Muscle of leg (tissue), 11 donors: ENCODE results near the gene INF2. TPM values are rescaled to one million over a fixed set of nuclear protein-coding genes. Genes with fewer than 3 reads are reported as not detected.
A peak's percentile ranks its signal among the peaks of the same experiment; 100 is the strongest.

ENCODE experiments used
- DNase-seq: peaks from one replicate; pipeline ENCODE4 v3.0.0; 2013
- H3K27ac ChIP-seq: one replicate; pipeline ENCODE4 v1.5.1; 2013; ENCODE audit warnings: mild to moderate bottlenecking, low read length, control low read depth
- H3K27me3 ChIP-seq: one replicate; pipeline ENCODE4 v1.6.1; 2013; ENCODE audit warnings: low read length; ENCODE audit not compliant: control insufficient read depth, insufficient read depth
- H3K36me3 ChIP-seq: one replicate; pipeline ENCODE4 v1.6.1; 2013; ENCODE audit warnings: low read length; ENCODE audit not compliant: control insufficient read depth, insufficient read depth
- H3K4me1 ChIP-seq: one replicate; pipeline ENCODE4 v1.6.1; 2013; ENCODE audit warnings: low read length; ENCODE audit not compliant: control insufficient read depth, insufficient read depth
- H3K4me3 ChIP-seq: one replicate; pipeline ENCODE4 v1.5.1; 2013; ENCODE audit warnings: low read length, control low read depth
- H3K9me3 ChIP-seq: replicated peaks from 2 replicates; pipeline ENCODE4 v1.6.1; 2013; ENCODE audit warnings: low read depth, low read length; ENCODE audit not compliant: control insufficient read depth
- WGBS: methylation state at CpG from one replicate; pipeline ENCODE4 v1.1.5; 2013; ENCODE audit warnings: missing lambda C conversion rate; ENCODE audit not compliant: insufficient coverage; 5-methylcytosine and 5-hydroxymethylcytosine counted together
- polyA plus RNA-seq, 8 donors: library from polyadenylated mRNA; unstranded; fragments of 120-200 nt; gene quantifications; one replicate each; pipeline versions ENCODE4 v1.2.1 to v1.2.3, GENCODE V29; 2013; ENCODE audit warnings: inconsistent platforms in 1 of 8, low replicate concordance in 1 of 8; ENCODE audit not compliant: insufficient read length in 8 of 8, insufficient read depth in 1 of 8
- total RNA-seq: library from RNA; stranded (reverse); fragments of 120-200 nt; gene quantifications from one replicate; pipeline ENCODE4 v1.2.4, GENCODE V29; 2013

INF2 gene
- total and polyA plus RNA-seq, 9 donors: 31.1 to 63.8 (median 48.5) TPM

- no peak for DNase-seq
- no peak overlapping the region for H3K27ac ChIP-seq
- H3K9me3 ChIP-seq: no peaks in the 10 kb centered on the region
- peaks cover 53% of the 10 kb centered on the region for H3K36me3 ChIP-seq
- no peak overlapping the region for H3K4me3 ChIP-seq
- H3K4me1 ChIP-seq: peaks cover 52% of the 10 kb centered on the region
- WGBS: 85% methylated on average over 10 of the region's 11 CpGs
- H3K27me3 ChIP-seq: no peaks in the 10 kb centered on the region
These were observed 29.5 kb downstream of the INF2 start for GRCh38 chr14:104718871-104719270.

DNA sequence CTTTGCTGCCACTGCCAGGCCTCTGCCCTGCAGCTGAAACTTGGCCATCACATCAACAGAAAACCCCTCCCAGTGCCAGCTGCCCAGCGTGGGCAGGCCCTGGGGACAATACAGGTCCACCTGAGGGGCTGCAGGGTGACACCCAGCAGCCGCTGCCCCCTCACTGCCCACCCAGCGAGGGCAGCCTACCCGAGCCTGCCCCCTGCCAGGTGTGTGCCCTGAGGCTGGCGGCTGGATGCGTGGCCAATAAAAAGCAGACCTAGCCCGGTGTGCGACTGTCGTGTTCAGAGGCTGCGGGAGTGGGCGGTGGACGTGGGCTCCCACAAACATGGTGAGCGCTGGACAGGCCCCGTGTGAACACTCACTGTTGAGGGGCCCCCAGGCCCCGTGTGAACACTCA lies 29.9 kb downstream of the INF2 start:
- H3K36me3 ChIP-seq: peaks cover 48% of the 10 kb centered on the region
- DNase-seq: no peak
- WGBS: 76% methylated on average over 15 of the region's 15 CpGs
- H3K4me1 ChIP-seq: peaks cover 53% of the 10 kb centered on the region
- no peaks in the 10 kb centered on the region for H3K9me3 ChIP-seq
- H3K27ac ChIP-seq: no peak overlapping the region
- H3K27me3 ChIP-seq: no peaks in the 10 kb centered on the region
- no peak overlapping the region for H3K4me3 ChIP-seq

GRCh38 chr14:104721505-104722431 lies 32.4 kb downstream of the INF2 start:
- no peak overlapping the region for H3K4me3 ChIP-seq

DNA sequence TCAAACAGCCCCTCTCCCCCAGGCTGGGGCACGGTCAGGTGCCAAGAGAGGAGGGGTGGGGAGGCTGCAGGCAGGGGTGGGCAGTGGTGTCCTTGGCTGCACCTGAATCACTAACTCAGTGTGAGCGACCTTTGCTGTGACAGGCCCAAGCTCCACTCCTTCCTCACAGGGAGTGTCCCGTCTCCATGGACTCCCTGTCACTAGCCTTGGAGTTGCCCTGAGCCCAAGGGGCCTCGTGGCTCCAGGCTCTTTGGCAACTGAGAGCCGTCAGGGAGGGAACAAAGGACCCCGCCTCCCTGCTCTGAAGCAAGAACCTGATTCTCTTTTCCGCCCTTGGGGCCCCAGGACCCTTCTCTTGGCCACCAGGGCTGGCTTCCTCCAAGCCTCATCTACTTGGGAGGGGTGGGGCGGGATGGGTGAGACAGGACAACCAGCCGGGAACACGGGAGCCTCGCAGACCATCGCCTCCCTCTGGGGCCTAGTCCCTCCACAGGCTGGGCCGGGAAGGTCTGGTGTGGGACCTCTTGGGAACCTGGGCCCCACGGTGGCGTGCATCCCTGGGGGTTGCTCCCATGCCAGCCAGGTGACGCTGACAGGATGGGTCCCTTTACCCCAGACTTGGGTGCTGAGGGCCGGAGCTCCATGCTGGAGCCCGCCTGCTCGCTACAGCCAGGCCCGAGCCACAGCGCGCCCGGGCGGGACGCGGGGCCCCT lies 33.7 kb downstream of the INF2 start:
- H3K36me3 ChIP-seq: peaks cover 19% of the 10 kb centered on the region
- WGBS: 48% methylated on average over 22 of the region's 26 CpGs
- H3K9me3 ChIP-seq: no peaks in the 10 kb centered on the region
- H3K4me1 ChIP-seq: peaks cover 64% of the 10 kb centered on the region
- no peak overlapping the region for H3K4me3 ChIP-seq
- no peaks in the 10 kb centered on the region for H3K27me3 ChIP-seq
- peak overlapping the region; percentile 87 for H3K27ac ChIP-seq
- no peak for DNase-seq

More at GRCh38 chr14:104721505-104722431, 32.4 kb downstream of the INF2 start:
- H3K9me3 ChIP-seq: no peaks in the 10 kb centered on the region
- peaks cover 27% of the 10 kb centered on the region for H3K36me3 ChIP-seq
- DNase-seq: peak; percentile 73
- peak overlapping the region; percentile 87 for H3K27ac ChIP-seq
- H3K27me3 ChIP-seq: no peaks in the 10 kb centered on the region
- 75% methylated on average over 13 of the region's 18 CpGs for WGBS
- peaks cover 67% of the 10 kb centered on the region for H3K4me1 ChIP-seq

GRCh38 chr14:104723651-104724406 lies 34.4 kb downstream of the INF2 start, which contains the start of gene ADSS1:
Gene ADSS1 (plus strand): TSS chr14:104724229. CDS start chr14:104724271, 42 bp downstream.
- Histone ChIP-seq H3K4me1 (peaks cover 57% of the 10 kb centered on the region), H3K4me3 (peak within 1 kb of the TSS; percentile 59), H3K27me3 (no peaks in the 10 kb centered on the region), H3K36me3 (peaks cover 13% of the 10 kb centered on the region), H3K27ac (peak within 1 kb of the TSS; percentile 87), H3K9me3 (no peaks in the 10 kb centered on the region)
- 2% methylated on average over 64 of the region's 82 CpGs for WGBS
- peak; percentile 70 for DNase-seq

DNA sequence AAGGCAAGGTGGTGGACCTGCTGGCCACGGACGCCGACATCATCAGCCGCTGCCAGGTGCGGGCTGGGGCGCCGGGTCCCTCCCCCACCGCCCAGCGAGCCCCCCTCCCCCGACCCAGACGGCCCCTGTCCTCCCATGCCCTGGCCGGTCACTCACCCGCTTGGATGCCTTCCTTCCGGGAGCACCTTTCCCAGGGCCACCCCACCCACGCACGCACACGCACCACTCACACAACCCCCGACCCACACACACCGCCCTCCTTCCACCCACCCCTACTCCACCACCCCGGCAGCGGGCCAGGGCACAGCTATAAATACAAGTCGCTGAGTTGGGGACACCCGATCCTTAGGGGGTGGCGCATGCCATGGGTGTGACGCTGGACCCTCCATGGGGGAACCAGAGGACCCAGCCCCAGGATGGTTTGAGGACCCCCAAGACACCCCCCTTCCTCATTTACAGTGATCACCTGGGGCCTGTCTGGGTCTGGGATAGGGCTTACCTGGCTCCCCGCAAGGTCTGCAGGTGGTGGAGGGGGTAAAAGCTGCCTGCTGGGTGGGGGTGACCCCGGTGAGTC lies 35.1 kb downstream of the INF2 start:
- Histone ChIP-seq H3K4me1 (peaks cover 53% of the 10 kb centered on the region), H3K4me3 (peak overlapping the region; percentile 59), H3K36me3 (peaks cover 7% of the 10 kb centered on the region), H3K9me3 (no peaks in the 10 kb centered on the region), H3K27ac (peak overlapping the region; percentile 71), H3K27me3 (no peaks in the 10 kb centered on the region)
- peak; percentile 68 for DNase-seq
- 2% methylated on average over 25 of the region's 27 CpGs for WGBS

DNA sequence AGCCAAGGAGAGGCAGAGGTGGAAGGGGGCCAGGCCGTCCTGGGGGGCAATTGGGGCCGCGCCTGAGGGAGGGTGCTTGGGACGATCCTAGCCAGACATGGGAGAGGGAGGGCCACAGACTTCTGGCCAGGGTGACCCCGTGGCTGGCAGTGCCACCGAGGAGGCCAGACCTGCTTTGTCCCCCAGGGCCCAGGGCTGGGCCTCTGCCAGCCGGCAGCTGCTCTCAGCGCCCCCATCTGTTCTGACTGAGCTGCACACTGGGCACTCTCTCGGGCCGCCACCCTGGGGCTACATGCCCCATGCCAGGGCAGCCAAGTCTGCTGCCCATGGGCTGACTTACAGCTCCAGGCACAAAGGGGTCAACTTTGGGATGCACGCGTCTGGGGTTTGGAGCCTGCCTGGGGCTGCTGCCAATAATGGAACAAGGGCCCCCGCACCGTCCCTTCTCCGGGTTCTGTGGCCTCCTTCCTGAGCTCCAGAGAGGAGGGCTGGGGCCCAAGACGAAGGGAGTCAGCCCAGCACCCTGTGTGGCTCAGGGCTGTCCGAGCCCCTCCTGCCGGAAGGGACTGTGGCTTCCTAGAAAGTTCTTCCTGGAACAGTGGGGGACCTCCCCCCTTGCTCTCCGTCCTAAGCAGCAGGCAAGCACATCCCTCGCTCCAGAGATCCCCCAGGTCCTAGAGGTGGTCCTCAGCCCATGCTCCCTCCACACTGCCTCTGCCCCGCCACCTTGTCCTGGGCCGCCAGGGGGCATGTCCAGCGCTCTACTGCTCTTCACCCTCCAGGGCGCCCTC lies 35.8 kb downstream of the INF2 start:
- 8% methylated on average over 24 of the region's 24 CpGs for WGBS
- peak; percentile 92 for DNase-seq
- H3K4me1 ChIP-seq: peaks cover 53% of the 10 kb centered on the region
- H3K27me3 ChIP-seq: no peaks in the 10 kb centered on the region
- no peaks in the 10 kb centered on the region for H3K36me3 ChIP-seq
- H3K9me3 ChIP-seq: no peaks in the 10 kb centered on the region
- H3K27ac ChIP-seq: peak overlapping the region; percentile 71
- H3K4me3 ChIP-seq: peak overlapping the region; percentile 59

DNA sequence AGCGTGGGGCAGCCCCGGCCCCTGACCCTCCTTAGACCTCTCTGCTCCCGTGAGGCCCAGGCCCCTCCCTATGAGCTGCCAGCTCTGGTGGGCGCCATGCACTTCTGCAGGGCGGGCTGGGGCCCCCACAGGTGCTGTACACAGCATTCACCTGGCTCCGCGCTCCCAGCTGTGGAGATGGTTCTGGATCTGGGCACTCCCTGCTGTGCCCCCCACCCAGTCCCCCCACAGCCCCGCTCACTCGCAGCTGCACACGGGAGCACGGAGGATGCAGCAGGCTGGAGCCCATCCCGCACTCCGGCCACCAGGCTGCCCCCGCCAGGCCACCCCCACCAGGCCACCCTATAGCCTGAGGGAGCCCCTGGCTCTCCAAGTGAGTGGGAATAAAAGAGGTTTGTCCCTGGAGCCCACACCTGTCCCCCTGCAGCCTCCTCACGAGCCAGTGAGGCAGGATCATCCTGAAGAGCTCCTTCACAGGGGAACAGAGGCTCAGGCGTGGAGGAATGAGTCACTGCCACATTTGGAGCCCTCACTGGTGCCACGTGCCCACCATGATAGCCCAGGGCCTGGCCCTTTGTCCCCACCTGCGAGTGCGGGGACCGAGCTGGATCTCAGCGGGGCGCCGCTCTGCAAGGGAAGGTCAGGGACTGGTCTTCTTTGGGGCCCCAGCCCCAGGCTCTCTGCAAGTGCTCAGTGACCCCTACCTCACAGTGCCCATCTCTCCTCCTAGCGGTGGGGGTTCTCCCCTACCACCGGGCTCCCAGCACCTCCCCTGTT lies 36.5 kb downstream of the INF2 start:
- no peaks in the 10 kb centered on the region for H3K27me3 ChIP-seq
- H3K9me3 ChIP-seq: no peaks in the 10 kb centered on the region
- 59% methylated on average over 14 of the region's 25 CpGs for WGBS
- peaks cover 53% of the 10 kb centered on the region for H3K4me1 ChIP-seq
- DNase-seq: no peak
- peak overlapping the region; percentile 71 for H3K27ac ChIP-seq
- H3K4me3 ChIP-seq: peak overlapping the region; percentile 59
- H3K36me3 ChIP-seq: no peaks in the 10 kb centered on the region
